NOMO-1 treated with DMSO at 0.1 percent for 48 hours (cell line): Measurements from ENCODE around the gene CA5B.
A peak's percentile ranks its signal among the peaks of the same experiment; 100 is the strongest.
"Not testable (repeated sequence)": the region's sequence is repeated elsewhere in the genome, so short reads cannot be mapped to it uniquely, and the experiment has no call there.

Experiments
- DNase-seq: peaks from one replicate; lab custom pipeline; 2025; ENCODE audit not compliant: unreplicated experiment; lab: John Stamatoyannopoulos, UW

The CA5B gene

DNA sequence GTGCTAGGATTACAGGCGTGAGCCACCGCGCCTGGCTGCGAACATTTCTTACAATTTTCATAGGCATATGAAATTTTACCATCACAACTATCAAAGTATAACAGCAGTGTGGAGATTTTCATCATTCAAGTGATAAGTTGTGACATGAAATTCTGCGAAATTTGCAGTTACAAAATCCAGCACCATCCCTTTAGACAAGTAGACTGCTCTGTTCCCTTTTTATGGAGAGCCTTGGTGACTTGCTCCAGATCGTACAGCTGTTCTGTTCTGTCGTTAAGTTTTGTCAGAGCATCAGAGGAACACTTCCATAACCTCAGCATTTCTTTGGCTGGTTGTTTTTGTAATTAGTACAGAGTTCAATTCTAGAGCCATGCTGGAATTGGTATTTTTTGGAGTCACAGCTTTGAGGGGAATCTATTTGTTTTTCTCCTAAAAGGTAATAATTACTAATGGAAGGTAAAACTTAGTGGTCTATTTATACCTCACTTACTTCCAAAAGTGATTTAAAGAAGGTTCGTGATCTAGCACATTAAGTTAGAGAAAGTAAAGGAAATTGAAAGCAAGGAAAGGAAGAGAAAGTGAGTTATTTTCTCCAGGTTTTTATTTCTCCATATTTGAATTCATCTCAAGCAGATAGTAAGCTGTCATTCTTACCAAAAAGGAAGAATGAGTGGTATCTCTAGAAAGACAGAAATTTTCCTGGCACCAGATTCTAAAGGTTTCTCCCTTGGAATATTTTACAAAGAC, 74.3 kb downstream of the CA5B start:
- DNase-seq = no peak

DNA sequence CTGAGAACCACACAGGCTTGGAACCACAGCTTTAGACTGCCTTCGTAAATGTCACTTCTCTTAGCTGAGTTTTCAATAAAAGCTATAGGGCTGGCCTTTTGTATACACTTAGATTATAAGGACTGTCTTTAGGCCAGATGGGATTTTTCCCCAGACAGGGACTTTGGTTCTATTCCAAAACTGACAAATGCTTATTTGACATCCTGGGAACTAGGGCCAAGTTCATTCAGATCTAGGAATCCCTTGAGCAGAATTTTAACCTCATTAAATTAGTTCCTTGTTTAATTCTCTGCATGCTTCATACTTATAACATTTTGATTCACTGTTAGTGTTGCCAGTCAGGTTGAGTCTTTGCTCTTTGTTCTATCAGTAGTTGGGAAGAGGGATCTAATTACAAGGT, 75.3 kb downstream of the CA5B start:
- no peak for DNase-seq

DNA sequence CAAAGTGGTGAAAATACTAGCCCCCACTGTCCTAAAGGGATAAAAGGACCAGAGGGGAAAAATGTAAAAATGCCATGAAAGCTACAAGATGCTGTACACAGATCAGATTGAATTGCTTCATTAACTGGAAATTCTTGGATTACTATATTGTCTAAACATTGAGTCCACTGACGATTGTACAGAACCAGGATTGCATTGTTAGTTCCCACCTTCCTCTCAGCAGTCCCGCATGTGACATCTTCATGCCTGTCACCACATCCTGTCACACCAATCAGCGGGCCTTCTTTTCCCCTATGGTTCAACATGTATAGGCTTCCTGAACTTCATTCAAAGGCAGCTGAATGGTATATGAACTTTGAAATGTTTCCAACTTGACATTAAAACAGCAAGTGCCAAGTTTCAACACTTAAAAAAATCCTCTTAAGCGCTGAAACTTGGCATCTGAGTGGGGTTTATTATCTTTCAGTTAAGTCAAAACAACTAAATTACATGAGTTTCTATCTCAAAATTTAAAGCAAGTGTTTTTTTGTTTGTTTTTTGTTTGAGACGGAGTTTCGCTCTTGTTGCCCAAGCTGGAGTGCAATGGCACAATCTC, 76.8 kb downstream of the CA5B start:
- no peak for DNase-seq

- peak; percentile 81 for DNase-seq
Measured at GRCh38 chrX:15815779-15816437, 77.8 kb downstream of the CA5B start.

GRCh38 chrX:15816438-15816809, 78.4 kb downstream of the CA5B start:
- DNase-seq = no peak

GRCh38 chrX:15816886-15817285, 78.8 kb downstream of the CA5B start:
- DNase-seq = peak; percentile 56

DNA sequence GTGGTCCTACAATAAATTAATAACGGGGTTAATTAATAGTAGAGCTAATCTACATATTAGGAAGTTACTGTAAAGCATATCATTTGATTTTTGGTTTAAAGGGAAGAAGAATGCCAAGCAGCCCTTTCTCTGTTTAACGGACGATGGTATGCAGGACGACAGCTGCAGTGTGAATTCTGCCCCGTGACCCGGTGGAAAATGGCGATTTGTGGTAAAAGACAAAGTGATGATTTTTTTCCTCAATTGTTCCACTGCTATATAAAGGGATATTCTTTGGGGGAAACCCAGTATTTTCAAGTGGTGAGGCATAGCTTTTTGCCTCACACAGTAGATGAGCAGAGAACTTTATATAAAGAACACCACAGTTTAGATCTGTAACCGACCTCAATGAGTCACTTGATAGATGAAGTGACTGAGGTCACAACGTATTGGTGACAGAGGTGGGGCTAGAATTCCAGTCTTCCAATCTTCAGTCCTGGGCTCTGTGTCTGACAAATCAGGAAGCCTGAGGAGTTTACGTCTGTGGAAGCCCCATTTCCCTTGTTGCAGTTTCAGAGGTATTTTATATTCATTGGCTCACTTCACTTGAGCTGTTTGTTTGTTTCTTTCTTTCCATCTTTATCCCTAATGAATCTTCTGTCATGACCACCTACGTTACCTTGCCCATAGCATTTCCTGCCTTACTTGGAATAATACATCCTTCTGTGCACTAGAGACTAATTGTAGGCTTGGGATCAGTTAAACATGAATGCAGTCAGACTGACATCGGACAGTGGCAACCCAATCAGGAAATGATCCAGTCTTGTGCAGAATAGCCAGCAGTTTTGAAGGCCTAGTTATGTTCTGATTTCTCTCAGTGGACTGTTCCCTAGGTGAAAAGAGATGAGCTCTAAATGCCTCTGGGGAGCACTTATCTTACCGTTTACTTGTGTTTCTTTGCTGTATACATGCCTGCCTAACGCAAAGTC, 82.3 kb downstream of the CA5B start:
- no peak for DNase-seq

GRCh38 chrX:15822922-15823321, 84.9 kb downstream of the CA5B start:
- no peak for DNase-seq

GRCh38 chrX:15825936-15826335, 87.9 kb downstream of the CA5B start:
- DNase-seq = no peak

GRCh38 chrX:15829217-15829616, 91.1 kb downstream of the CA5B start:
- no peak for DNase-seq

DNA sequence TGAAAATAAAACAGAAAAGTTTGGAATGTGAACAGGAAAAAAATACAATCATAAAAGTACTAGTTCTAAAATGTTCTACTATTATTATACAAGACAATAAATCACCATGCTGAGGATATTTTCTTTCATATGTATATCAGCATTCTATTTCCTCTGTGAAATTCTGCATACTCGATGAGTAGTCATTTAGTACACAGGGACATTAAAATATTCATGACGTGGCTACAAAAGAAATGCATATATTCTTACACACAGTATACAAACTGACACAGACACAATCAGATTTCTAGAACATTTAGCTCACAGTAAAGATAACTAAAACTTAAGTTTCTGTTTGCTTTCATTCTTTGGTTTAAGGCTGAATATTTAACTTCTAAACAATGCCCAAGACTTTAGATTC, 93.3 kb downstream of the CA5B start:
- DNase-seq = not testable (repeated sequence)

GRCh38 chrX:15834053-15834452, 96.0 kb downstream of the CA5B start:
- DNase-seq = peak; percentile 36

DNA sequence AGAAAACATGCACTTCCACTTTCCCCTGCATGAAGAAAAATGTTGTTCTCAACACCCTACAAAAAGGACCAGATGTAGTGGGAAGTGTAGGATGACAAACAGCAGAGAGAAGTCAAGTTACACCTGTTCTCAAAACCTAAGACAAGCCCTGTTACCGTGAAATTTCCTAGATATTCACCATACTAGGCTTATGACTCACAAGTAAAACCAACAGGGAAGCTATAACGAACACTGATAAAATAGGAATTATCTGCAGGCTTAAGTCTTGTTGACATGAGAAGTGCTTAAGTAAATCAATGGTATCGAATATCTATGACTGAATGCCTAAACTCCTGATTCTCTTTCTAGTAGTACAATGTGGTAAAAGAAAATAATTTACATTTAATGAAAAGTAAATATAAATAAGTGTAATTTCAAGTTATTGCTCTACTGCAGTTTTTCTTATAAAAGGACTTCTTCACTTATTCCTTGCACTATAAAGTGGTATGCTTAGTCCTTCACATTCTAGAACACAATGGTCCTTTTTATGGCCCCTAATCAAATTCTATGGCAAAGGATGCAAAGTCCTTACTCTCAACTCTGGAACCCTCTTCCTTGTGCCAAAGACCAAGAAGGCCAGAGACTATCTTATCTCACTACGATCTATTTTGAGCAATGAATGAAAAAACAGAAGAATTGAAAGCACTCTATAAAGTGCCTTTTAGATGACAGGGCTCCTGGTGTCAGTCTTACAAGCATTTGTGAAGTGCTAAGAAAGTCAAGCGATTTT, 96.9 kb downstream of the CA5B start:
- no peak for DNase-seq
